Measurements from ENCODE around the gene METTL26. TPM values are rescaled to one million over a fixed set of nuclear protein-coding genes. Genes with fewer than 3 reads are reported as not detected.

METTL26 gene
- total RNA-seq, 2 experiments from 2014 or later = 119 to 133 TPM

- Mint-ChIP-seq H3K4me3 (peak overlapping the region; percentile 89), H3K36me3 (ENCODE audit: low read depth) (peaks cover 3% of the 10 kb centered on the region), H3K27me3 (no peaks in the 10 kb centered on the region), H3K27ac (peak overlapping the region; percentile 25), H3K4me1 (ENCODE audit: low read depth) (peaks cover 13% of the 10 kb centered on the region), H3K9me3 (no peaks in the 10 kb centered on the region)
- ChIA-PET CTCF (interaction anchor here (1.0 to 3.1 kb wide), 6 partner anchors 12 to 243 kb away, joined by 3 to 13 read pairs (median 3); partner anchors contain the start of gene CAPN15), POLR2A (interaction anchor here (0.9 to 3.6 kb wide), 17 partner anchors 10 to 209 kb away, joined by 3 to 21 read pairs (median 4); partner anchors contain the start of genes JMJD8 and WDR90)
- no peak for TF ChIP-seq CTCF (IDR thresholded peaks at IDR 0.05)
- DNase-seq (peak; percentile 43), ATAC-seq (peak; percentile 6)
- intact Hi-C loops (cut with micrococcal nuclease) = no loop called here
These were observed 416 bp downstream of the METTL26 start for GRCh38 chr16:635573-636205.

DNA sequence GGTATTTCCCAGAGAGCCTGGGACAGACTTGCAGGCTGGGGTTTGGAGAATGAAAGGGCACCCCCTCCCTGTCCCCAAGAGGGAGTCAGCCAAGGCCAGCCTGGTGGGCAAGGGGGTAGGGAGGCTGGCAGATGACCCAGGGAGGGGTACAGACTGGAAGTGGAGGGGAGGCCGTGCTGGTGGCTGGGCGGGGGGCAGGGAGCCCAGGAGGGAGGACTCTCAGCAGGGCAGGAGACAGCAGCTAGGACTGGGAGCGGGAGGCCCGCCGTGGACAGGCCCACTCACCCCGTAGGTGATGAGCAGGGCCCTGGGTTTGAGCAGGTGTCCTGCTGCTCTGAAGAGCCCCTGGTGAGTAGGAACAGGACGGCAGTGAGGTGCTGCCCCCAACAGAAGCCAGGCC lies 1.1 kb downstream of the METTL26 start:
- Mint-ChIP-seq H3K27me3 (no peaks in the 10 kb centered on the region), H3K27ac (no peak overlapping the region), H3K36me3 (ENCODE audit: low read depth) (peaks cover 3% of the 10 kb centered on the region), H3K4me1 (ENCODE audit: low read depth) (peaks cover 11% of the 10 kb centered on the region), H3K9me3 (no peaks in the 10 kb centered on the region), H3K4me3 (peak overlapping the region; percentile 89)
- intact Hi-C loops (cut with micrococcal nuclease) = no loop called here
- ATAC-seq (no peak), DNase-seq (no peak)
- ChIA-PET POLR2A (interaction anchor here (1.2 to 1.6 kb wide), 2 partner anchors 47 to 50 kb away, joined by 3 to 6 read pairs; no protein-coding TSS in a partner anchor), CTCF (no interaction called here)
- TF ChIP-seq CTCF (IDR thresholded peaks at IDR 0.05) = no peak

GRCh38 chr16:634051-634670 lies 1.9 kb downstream of the METTL26 start:
- Mint-ChIP-seq H3K27me3 (no peaks in the 10 kb centered on the region), H3K4me3 (peak overlapping the region; percentile 89), H3K9me3 (no peaks in the 10 kb centered on the region), H3K36me3 (ENCODE audit: low read depth) (peaks cover 3% of the 10 kb centered on the region), H3K4me1 (ENCODE audit: low read depth) (peaks cover 11% of the 10 kb centered on the region), H3K27ac (no peak overlapping the region)
- ChIA-PET CTCF (interaction anchor here (1.1 kb wide), 1 partner anchor 10 kb away, joined by 3 read pairs; no protein-coding TSS in a partner anchor), POLR2A (interaction anchor here (0.9 to 1.2 kb wide), 2 partner anchors 9 to 51 kb away, joined by 3 read pairs; no protein-coding TSS in a partner anchor)
- ATAC-seq (no peak), DNase-seq (no peak)
- intact Hi-C loops (cut with micrococcal nuclease) = no loop called here
- TF ChIP-seq CTCF (IDR thresholded peaks at IDR 0.05) = no peak

DNA sequence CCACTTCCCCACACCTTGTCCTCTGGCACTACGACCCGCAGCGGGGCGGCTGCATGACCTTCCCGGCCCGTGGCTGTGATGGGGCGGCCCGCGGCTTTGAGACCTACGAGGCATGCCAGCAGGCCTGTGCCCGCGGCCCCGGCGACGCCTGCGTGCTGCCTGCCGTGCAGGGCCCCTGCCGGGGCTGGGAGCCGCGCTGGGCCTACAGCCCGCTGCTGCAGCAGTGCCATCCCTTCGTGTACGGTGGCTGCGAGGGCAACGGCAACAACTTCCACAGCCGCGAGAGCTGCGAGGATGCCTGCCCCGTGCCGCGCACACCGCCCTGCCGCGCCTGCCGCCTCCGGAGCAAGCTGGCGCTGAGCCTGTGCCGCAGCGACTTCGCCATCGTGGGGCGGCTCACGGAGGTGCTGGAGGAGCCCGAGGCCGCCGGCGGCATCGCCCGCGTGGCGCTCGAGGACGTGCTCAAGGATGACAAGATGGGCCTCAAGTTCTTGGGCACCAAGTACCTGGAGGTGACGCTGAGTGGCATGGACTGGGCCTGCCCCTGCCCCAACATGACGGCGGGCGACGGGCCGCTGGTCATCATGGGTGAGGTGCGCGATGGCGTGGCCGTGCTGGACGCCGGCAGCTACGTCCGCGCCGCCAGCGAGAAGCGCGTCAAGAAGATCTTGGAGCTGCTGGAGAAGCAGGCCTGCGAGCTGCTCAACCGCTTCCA lies 2.6 kb downstream of the METTL26 start:
- TF ChIP-seq CTCF (IDR thresholded peaks at IDR 0.05) = no peak
- ATAC-seq = no peak
- DNase-seq = no peak
- Mint-ChIP-seq H3K27me3 (no peaks in the 10 kb centered on the region), H3K4me1 (ENCODE audit: low read depth) (peaks cover 11% of the 10 kb centered on the region), H3K27ac (no peak overlapping the region), H3K4me3 (no peak overlapping the region), H3K36me3 (ENCODE audit: low read depth) (peaks cover 3% of the 10 kb centered on the region), H3K9me3 (no peaks in the 10 kb centered on the region)
- intact Hi-C loops (cut with micrococcal nuclease) = no loop called here
- CTCF ChIA-PET = interaction anchor here (1.1 kb wide), 1 partner anchor 9 kb away, joined by 3 read pairs; no protein-coding TSS in a partner anchor
- POLR2A ChIA-PET = interaction anchor here (0.9 to 1.2 kb wide), 2 partner anchors 10 to 51 kb away, joined by 3 read pairs; no protein-coding TSS in a partner anchor
